Calu3 (cell line): ENCODE measurements around the gene SYTL2. TPM values are rescaled to one million over a fixed set of nuclear protein-coding genes. Genes with fewer than 3 reads are reported as not detected.

Experiments
- BruUV-seq: library from RNA; stranded (reverse); fragments of 400-500 nt; replicated peaks from 2 replicates; lab custom pipeline; 2021; lab: Mats Ljungman, UMichigan
- CTCF ChIA-PET: fragments of 300-600 bp; sonication (Branson Sonifier 250); formaldehyde crosslinking; loops from one replicate; lab custom pipeline; 2022; ENCODE audit warnings: antibody characterized with exemption; lab: Charles Lee
- DNase-seq: peaks from one replicate; pipeline ENCODE4 v3.0.0; 2022
- H3K27ac Mint-ChIP-seq: one replicate; pipeline ENCODE4 v1.8.0; 2022; ENCODE audit warnings: mixed read lengths; ENCODE audit not compliant: unreplicated experiment
- H3K27me3 Mint-ChIP-seq: one replicate; pipeline ENCODE4 v1.8.0; 2022; ENCODE audit warnings: mixed read lengths; ENCODE audit not compliant: unreplicated experiment
- H3K36me3 Mint-ChIP-seq: one replicate; pipeline ENCODE4 v1.8.0; 2022; ENCODE audit warnings: mild to moderate bottlenecking, moderate library complexity, mixed read lengths; ENCODE audit not compliant: insufficient read depth, unreplicated experiment
- H3K4me1 Mint-ChIP-seq: one replicate; pipeline ENCODE4 v1.8.0; 2022; ENCODE audit warnings: mild to moderate bottlenecking, low read depth, mixed read lengths; ENCODE audit not compliant: unreplicated experiment
- H3K4me3 Mint-ChIP-seq: one replicate; pipeline ENCODE4 v1.8.0; 2022; ENCODE audit warnings: mild to moderate bottlenecking, low read depth, moderate library complexity, mixed read lengths; ENCODE audit not compliant: unreplicated experiment
- H3K9me3 Mint-ChIP-seq: one replicate; pipeline ENCODE4 v1.8.0; 2022; ENCODE audit warnings: low read depth, mixed read lengths; ENCODE audit not compliant: unreplicated experiment
- CTCF ChIP-seq: fragments of 200-600 bp; IDR thresholded peaks from one replicate; pipeline ENCODE4 v1.8.0; 2022; ENCODE audit warnings: antibody characterized with exemption; ENCODE audit not compliant: unreplicated experiment
- intact Hi-C: fragments of 100-400 bp; cut with micrococcal nuclease; formaldehyde crosslinking; loops from one replicate; pipeline ENCODE4 v1.10.0; 2022; ENCODE audit not compliant: unreplicated experiment
- total RNA-seq: library from RNA; stranded (reverse); gene quantifications from 2 replicates; pipeline ENCODE4 v1.2.3, GENCODE V29; 2022

Gene SYTL2
- total RNA-seq, 1 experiment from 2014 or later = 10.6 TPM

- H3K36me3 Mint-ChIP-seq = no peaks in the 10 kb centered on the region
These were observed 116.5 kb downstream of the SYTL2 start for GRCh38 chr11:85694385-85694980.

GRCh38 chr11:85685820-85686459, 125.0 kb downstream of the SYTL2 start, which contains the start of gene CCDC89:
TSS of gene CCDC89 (minus strand) at chr11:85686195. CDS start at chr11:85686130, 65 bp downstream.
- Mint-ChIP-seq H3K9me3 (no peaks in the 10 kb centered on the region), H3K36me3 (no peaks in the 10 kb centered on the region), H3K27ac (no peak within 1 kb of the TSS), H3K4me3 (no peak within 1 kb of the TSS), H3K27me3 (no peaks in the 10 kb centered on the region), H3K4me1 (peaks cover 7% of the 10 kb centered on the region)
- no peak for DNase-seq
- intact Hi-C loops = no loop called here
- CTCF ChIA-PET = no interaction called here
- BruUV-seq = no TSS peak
- no peak for TF ChIP-seq CTCF

More at GRCh38 chr11:85694385-85694980, 116.5 kb downstream of the SYTL2 start:
- no peaks in the 10 kb centered on the region for H3K9me3 Mint-ChIP-seq
- CTCF ChIA-PET = no interaction called here
- peaks cover 18% of the 10 kb centered on the region for H3K4me1 Mint-ChIP-seq
- BruUV-seq = no TSS peak
- no peak overlapping the region for H3K27ac Mint-ChIP-seq
- DNase-seq = peak; percentile 6
- no peaks in the 10 kb centered on the region for H3K27me3 Mint-ChIP-seq
- intact Hi-C loops = loop anchor here (2.0 to 10.0 kb wide), 2 partner anchors 50 to 130 kb away; no protein-coding TSS in a partner anchor
- no peak for TF ChIP-seq CTCF
- H3K4me3 Mint-ChIP-seq = no peak overlapping the region

- no peaks in the 10 kb centered on the region for H3K9me3 Mint-ChIP-seq
- H3K4me1 Mint-ChIP-seq = peaks cover under 1% of the 10 kb centered on the region
- no peaks in the 10 kb centered on the region for H3K36me3 Mint-ChIP-seq
- no TSS peak for BruUV-seq
- H3K27me3 Mint-ChIP-seq = no peaks in the 10 kb centered on the region
- CTCF ChIA-PET = interaction anchor here (0.6 kb wide), 1 partner anchor 242 kb away, joined by 11 read pairs; no protein-coding TSS in a partner anchor
- intact Hi-C loops = no loop called here
- no peak overlapping the region for H3K4me3 Mint-ChIP-seq
- H3K27ac Mint-ChIP-seq = no peak overlapping the region
- TF ChIP-seq CTCF = no peak
- DNase-seq = no peak
These were observed 125.7 kb downstream of the SYTL2 start for GRCh38 chr11:85685125-85685819.

GRCh38 chr11:85682330-85683305, 128.3 kb downstream of the SYTL2 start:
- CTCF ChIA-PET = no interaction called here

More at GRCh38 chr11:85682330-85683305, 128.3 kb downstream of the SYTL2 start:
- no peaks in the 10 kb centered on the region for H3K36me3 Mint-ChIP-seq
- no peaks in the 10 kb centered on the region for H3K4me1 Mint-ChIP-seq
- H3K4me3 Mint-ChIP-seq = no peak overlapping the region
- DNase-seq = no peak
- no peak overlapping the region for H3K27ac Mint-ChIP-seq
- no peaks in the 10 kb centered on the region for H3K27me3 Mint-ChIP-seq
- no peak for TF ChIP-seq CTCF
- BruUV-seq = no TSS peak
- H3K9me3 Mint-ChIP-seq = no peaks in the 10 kb centered on the region
- intact Hi-C loops = no loop called here
